NCI-H1105 (cell line): ENCODE measurements around the gene ARID4A.
A peak's percentile ranks its signal among the peaks of the same experiment; 100 is the strongest.
"Not testable (repeated sequence)": the region's sequence is repeated elsewhere in the genome, so short reads cannot be mapped to it uniquely, and the experiment has no call there.

ENCODE experiments used
- DNase-seq: peaks from one replicate; lab custom pipeline; 2025; lab: John Stamatoyannopoulos, UW

ARID4A gene

GRCh38 chr14:58294201-58294600 is 4.2 kb upstream of the ARID4A start:
- no peak for DNase-seq

- DNase-seq = no peak
Observed at GRCh38 chr14:58296726-58297125, 1.6 kb upstream of the ARID4A start.

- DNase-seq = no peak
Observed at GRCh38 chr14:58297412-58297761, 968 bp upstream of the ARID4A start.

GRCh38 chr14:58297762-58298476 is 436 bp upstream of the ARID4A start:
- DNase-seq = peak; percentile 100

DNA sequence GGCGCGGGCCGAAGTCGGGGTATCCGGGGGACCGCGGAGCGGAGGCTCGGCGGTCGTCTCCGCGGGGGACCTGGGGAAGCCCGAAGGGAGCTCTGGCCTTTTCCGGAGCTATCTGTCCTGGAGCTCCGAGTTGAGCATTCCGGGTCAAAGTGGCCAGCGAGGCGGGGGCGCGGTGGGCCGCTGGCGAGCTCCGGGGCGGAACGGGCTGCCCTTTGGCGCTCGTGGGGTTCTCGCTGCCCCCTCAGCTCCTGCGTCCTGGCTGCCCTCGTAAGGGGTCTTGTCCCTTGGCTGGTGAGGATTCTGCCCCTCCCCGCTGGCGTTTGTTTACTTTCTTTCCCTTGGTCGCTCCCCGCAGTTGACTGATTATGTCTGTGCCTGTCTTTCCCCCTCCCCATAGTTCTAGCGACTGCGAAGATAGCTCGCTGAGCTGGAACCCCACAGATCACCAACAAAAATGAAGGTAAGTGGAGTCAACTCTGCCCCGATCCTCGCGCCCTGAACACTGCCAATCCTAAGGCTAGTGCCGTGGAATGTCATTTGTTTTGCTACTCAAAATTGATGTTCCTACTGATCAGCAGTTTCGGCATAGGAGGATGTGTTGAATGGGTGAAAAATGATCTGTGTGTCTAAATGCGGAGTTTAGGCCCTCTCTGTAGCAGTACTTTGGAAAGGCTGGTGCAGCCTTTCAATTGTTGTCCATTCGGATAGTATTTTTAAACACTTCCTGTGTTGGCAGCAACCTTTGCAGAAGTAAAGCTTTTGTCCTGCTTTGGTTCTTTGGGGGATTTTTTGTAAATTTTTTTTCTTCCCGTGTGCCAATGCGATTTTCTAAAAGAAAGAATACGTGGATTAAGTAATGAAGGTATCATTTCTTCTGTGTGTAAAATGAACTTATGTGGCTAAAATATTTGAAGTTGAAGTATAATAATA is 1.3 kb downstream of the ARID4A start:
- no peak for DNase-seq

DNA sequence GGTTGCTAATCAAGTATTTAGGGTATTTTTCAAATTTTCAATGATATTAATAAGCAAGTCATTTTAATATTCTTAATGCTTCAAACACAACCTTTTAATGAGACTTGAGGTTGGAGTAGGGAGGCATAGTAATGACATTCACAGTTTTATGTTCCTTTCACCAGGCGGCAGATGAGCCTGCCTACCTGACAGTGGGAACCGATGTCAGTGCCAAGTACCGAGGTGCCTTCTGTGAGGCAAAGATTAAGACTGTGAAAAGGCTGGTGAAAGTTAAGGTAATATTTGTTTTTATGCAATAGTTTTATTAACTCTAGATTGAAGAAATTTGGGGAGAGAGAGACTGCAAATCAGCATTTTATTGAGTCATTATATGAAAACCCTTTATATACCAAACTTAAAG is 3.1 kb downstream of the ARID4A start:
- no peak for DNase-seq

DNA sequence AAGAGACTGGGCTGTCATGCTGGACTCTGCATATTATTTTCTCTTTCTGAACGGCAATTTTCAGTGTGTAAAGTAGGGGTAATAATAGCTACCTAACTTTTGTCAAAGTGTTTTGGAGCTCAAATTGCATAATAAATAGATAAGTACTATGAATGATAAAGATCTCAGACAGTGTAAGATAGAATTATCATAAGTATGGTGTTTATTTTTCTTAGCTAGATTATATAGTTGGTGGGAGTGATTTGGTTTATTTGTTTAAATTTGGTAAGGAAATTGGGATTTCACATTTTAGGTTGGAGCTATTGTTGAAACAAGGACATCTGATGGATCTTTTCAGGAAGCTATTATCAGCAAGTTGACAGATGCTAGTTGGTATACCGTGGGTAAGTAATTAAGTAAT is 7.4 kb downstream of the ARID4A start:
- DNase-seq = no peak

- DNase-seq = no peak
Observed at GRCh38 chr14:58307597-58308316, 9.4 kb downstream of the ARID4A start.

- no peak for DNase-seq
Observed at GRCh38 chr14:58309086-58309485, 10.7 kb downstream of the ARID4A start.

DNA sequence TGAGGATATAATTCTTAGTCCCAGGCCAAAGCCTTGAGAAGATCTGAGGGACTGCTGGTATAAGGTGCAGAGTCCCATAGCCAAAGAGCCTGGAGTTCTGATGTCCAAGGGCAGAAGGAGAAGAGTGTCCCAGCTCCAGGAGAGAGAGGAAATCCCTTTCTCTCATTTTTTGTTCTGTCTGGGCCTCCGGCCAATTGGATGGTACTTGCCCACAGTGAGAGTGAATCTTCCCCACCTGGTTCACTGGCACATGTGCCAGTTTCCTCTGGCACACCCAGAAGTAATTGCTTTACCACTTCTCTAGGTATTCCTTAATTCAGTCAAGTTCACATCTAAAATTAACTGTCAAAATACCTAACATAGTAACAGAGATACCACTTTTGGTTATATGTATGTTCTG is 15.3 kb downstream of the ARID4A start:
- no peak for DNase-seq

GRCh38 chr14:58315606-58316005 is 17.3 kb downstream of the ARID4A start:
- DNase-seq = no peak

- DNase-seq = no peak
Observed at GRCh38 chr14:58327019-58327418, 28.7 kb downstream of the ARID4A start.

GRCh38 chr14:58331111-58331510 is 32.8 kb downstream of the ARID4A start:
- DNase-seq = peak; percentile 99

GRCh38 chr14:58332561-58332960 is 34.2 kb downstream of the ARID4A start:
- DNase-seq = no peak

DNA sequence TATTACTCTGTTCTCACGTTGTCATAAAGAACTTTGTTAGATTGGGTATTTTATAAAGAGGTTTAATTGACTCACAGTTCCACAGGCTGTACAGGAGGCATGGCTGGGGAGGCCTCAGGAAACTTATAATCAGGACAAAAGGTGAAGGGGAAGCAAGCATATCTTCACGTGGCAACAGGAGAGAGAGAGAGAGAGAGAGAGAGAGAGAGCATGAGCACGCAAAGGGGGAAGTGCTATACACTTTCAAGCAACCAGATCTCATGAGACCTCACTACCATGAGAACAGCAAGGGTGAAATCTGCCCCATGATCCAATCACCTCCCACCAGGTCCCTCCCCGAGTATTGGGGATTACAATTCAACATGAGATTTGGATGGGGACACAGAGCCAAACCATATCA is 41.3 kb downstream of the ARID4A start:
- not testable (repeated sequence) for DNase-seq

GRCh38 chr14:58341152-58341748 is 42.9 kb downstream of the ARID4A start:
- no peak for DNase-seq

GRCh38 chr14:58343535-58343934 is 45.2 kb downstream of the ARID4A start:
- not testable (repeated sequence) for DNase-seq

DNA sequence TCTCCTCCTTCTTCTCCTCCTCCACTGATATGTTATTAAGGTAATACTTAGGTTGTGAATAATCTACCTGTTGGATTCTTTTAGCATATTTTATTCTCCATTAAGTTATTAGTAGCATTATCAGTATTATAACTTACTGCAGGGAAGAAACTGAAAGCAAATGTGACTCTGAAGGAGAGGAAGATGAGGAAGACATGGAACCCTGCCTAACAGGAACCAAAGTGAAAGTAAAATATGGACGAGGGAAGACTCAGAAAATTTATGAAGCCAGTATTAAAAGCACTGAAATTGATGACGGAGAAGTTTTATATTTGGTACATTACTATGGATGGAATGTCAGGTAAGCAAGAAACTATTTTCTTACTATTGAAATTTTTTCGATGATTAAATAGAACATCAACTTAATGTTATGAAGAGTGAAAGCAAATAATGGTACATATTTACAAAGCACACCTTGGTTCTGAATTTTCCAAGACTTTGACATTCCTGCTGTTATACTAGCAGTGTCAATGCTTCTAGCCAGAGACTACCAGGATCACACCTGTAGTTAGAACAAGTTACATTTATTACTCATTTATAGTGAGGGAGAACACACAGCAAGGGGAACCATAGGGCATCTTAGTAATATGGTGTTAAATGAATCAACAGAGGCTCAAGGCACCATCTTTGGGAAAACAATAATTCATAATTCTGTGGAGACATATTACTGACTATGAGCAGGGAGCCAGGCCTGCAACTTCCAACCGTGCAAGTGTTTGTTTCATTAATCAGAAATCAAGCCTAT is 55.4 kb downstream of the ARID4A start:
- no peak for DNase-seq

DNA sequence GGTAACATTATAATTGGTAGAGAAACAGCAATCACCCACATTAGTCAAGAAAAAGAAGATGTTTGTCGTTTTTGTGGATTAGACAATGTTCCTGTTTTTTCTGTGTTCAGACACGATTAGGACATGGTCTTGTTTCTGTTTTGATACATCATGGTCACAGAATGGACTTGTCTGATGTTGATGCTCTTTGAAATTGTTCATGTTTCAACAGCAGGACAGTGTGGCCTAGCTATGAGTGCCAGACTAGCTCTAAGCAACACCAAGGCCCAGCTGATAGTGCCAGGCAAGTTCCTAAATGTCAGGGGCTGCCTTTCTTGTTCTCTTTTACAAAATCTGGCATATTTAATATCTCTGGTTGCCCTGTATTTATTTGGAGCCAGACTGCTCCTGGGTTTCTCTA is 56.5 kb downstream of the ARID4A start:
- no peak for DNase-seq

DNA sequence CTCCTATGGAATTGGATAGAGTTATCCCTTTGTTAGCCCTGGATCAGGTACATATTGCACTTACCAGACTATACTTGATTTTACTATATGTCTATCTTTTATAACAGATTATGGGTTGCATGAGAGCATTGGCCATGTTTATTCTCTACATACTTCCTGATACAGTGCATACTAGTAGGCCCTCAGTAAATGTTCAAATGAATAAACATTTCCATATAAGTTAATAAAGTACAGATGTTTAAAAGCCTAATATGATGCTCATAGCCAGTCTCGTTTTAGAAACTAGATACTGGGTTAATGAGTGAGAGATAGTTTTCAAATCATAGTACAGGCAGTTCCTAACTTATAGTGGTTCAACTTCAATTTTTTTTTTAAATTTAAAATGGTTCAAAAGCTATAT is 57.9 kb downstream of the ARID4A start:
- no peak for DNase-seq

DNA sequence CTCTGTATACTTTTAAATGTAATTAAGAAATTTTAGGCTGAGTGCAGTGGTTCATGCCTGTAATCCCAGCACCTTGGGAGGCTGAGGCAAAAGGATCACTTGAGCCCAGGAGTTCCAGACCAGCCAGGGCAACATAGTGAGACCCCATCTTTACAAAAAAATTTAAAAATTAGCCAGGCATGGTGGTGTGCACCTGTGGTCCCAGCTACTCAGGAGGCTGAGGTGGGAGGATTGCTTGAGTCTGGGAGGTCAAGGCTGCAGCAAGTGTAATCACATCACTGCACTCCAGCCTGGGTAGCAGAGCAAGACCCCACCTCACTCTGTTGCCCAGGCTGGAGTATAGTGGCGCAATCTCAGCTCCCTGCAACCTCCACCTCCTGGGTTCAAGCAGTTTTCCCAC is 63.9 kb downstream of the ARID4A start:
- DNase-seq = not testable (repeated sequence)
